Stimulated activated CD4-positive, alpha-beta T cell treated with anti-CD3 and anti-CD28 coated beads, Interleukin-15, amount 100 ng/mL, for 1 hour (primary cell): ENCODE measurements around the gene CPLX3.

Experiments
- DNase-seq, 2 donors: peaks; one replicate each; pipeline ENCODE4 v3.0.0-alpha.2; 2020; ENCODE audit warnings: low read depth in 1 of 2, low spot score in 1 of 2

Gene CPLX3

GRCh38 chr15:74869726-74870407 lies 43.4 kb downstream of the CPLX3 start:
- DNase-seq, result no peak

GRCh38 chr15:74870436-74871215 lies 44.2 kb downstream of the CPLX3 start:
- no peak for DNase-seq

- DNase-seq, result no peak
These were observed 46.2 kb downstream of the CPLX3 start for GRCh38 chr15:74872702-74873035.

GRCh38 chr15:74873036-74873755 lies 46.8 kb downstream of the CPLX3 start, which contains the start of gene SCAMP2:
Gene SCAMP2 (minus strand): TSS chr15:74873365. CDS start chr15:74873255, 110 bp downstream.
- peak; percentile 75 to 83 for DNase-seq

GRCh38 chr15:74873756-74874424 lies 47.5 kb downstream of the CPLX3 start:
- no peak for DNase-seq

GRCh38 chr15:74878273-74878672 lies 51.8 kb downstream of the CPLX3 start:
- DNase-seq, result no peak
